GM19463 (cell line): ENCODE data around the gene CTNNA1.

ENCODE experiments used
- ATAC-seq: cut with Tn5 transposase; IDR thresholded peaks from one replicate; pipeline ENCODE4 v1.9.1; 2021; ENCODE audit warnings: mild to moderate bottlenecking, moderate library complexity; ENCODE audit not compliant: unreplicated experiment

The CTNNA1 gene

GRCh38 chr5:138944527-138945322 is 191.5 kb downstream of the CTNNA1 start:
- no peak for ATAC-seq

DNA sequence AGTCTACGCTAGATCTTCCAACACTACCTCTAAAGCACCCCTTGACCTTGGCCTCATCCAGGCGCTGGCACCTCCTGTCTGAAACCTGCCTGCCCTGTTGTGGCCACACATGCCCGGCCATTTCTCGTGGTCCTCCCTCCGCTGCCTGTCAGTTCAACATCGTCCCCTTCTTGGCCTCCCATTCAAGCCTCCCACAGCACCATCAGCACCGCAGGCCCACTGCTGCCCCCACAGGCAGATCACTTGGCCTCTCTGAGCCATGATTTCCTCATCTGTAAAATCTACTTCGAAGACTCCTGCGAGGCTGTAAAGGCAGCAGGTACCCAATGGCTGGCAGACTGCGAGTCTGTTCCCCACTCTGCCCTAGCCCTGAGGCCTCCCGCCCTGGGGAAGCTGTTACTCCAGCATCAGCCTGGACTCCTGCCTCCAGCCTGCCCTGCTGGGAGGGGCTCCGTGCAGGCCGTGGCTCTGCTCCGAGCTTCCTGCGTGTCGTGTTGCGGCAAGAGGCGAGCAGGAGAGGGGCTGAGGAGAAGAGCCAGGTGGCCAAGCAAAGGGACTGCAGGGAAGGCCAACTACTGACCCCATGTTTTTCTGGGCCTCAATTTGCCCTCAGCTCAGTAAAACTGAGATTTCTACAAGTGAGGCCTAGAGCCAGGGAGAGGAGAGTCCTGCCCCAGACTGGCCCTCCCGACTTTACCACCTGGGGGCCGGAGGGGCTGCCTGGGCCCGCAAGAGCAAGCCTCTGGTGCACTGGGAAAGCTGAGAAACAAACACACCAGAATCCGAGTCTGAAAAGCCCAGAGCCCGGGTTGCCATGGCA is 192.4 kb downstream of the CTNNA1 start:
- no peak for ATAC-seq

GRCh38 chr5:138946241-138946623 is 193.0 kb downstream of the CTNNA1 start:
- ATAC-seq, result no peak

- no peak for ATAC-seq
These were observed 193.8 kb downstream of the CTNNA1 start for GRCh38 chr5:138946831-138947560.

DNA sequence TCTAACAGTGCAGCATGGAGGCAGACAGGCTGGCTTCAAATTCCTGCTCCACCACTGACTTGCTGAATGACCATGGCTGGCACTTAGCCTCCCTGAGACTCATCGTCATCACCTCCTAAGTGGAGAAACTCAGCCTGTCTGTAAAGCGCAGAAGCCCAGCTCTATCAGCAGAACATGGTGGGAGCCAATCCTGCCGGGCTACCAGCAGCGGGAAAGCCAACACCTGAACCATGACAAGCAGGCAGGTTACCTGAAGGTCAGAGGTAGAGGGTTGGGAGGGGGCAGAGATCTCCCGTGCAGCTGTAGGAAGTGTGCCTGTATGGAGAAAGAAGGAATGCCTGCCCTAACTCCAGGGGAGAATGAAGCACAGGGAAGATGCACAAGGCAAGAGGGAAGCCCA is 194.6 kb downstream of the CTNNA1 start:
- no peak for ATAC-seq

DNA sequence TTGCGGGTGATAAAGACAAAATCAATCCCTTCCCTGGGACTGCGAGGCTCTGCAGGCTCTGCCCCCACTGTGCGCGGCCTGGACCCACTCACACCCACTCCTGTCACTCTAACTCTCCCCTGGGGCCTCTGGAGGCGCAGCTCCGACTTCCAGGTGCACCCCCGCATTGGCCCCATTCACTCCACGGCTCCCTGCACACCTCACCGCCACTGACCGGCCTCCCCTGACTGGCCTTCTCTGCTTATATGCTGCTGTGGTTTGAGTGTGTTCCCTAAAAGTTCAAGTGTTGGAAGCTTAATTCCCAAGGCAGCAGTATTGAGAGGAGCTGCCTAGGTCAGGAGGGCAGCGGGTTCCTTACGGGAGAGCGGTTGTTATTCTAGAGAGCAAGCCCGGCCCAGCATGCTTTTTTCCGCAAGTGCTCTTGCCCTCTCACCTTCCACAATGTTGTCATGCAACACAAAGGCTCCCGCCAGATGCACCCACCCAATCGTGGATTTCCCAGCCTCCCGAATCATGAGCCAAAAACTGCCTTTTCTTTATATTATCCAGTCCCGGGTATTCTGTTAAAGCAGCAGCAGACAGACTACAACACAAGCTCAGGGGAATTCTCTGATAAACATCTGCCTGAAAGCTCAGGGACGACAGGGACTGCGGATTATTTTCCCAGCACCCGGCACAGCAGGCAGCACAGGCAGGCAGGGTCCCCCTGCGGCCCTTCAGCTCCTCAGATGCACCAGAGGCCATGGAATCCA is 195.4 kb downstream of the CTNNA1 start:
- ATAC-seq, result no peak

- ATAC-seq, result no peak
These were observed 196.0 kb downstream of the CTNNA1 start for GRCh38 chr5:138949223-138949574.

GRCh38 chr5:138949988-138950387 is 196.8 kb downstream of the CTNNA1 start:
- no peak for ATAC-seq

GRCh38 chr5:138950421-138951031 is 197.3 kb downstream of the CTNNA1 start:
- ATAC-seq, result no peak

DNA sequence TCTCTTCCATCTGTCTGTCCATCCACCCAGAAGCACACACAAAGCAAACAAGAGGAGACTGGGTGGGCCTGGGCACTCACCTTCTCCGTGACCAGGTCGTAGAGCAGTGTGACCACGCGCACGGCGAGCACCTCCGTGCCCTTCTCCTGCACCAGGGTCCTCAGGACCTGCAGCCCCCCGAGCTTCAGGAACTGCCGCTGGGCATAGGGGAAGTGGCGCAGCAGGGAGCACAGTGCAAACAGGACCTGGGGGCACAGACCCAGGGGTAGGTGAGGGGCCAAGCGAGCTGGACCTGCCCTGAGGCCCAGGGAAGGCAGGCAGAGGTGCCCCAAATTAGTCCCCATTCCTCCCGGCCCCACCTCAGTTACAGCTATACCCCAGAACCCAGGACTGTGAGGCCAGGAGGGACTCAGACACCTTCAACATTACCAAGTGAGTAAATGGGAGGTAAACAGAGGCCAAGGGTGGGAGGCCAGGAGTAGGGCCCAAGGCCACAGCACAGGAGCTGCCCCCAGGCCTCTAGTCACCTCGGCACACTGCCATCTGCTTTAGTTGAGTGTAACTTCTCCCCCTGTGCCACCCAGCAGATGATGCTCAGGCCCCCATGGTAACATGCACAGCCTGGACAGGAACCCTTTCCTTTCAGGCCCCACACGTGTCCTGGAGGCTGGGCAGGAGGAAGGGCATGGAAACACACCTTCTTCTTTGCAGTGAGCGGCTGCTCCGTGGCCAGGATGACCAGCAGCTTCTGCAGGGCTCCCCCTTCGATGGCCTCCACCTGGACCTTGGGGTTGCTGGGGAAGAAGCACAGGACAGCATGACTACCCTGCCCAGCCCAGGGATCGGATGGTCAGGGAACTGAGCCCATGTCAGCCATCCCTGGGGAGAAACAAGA is 198.1 kb downstream of the CTNNA1 start:
- no peak for ATAC-seq

DNA sequence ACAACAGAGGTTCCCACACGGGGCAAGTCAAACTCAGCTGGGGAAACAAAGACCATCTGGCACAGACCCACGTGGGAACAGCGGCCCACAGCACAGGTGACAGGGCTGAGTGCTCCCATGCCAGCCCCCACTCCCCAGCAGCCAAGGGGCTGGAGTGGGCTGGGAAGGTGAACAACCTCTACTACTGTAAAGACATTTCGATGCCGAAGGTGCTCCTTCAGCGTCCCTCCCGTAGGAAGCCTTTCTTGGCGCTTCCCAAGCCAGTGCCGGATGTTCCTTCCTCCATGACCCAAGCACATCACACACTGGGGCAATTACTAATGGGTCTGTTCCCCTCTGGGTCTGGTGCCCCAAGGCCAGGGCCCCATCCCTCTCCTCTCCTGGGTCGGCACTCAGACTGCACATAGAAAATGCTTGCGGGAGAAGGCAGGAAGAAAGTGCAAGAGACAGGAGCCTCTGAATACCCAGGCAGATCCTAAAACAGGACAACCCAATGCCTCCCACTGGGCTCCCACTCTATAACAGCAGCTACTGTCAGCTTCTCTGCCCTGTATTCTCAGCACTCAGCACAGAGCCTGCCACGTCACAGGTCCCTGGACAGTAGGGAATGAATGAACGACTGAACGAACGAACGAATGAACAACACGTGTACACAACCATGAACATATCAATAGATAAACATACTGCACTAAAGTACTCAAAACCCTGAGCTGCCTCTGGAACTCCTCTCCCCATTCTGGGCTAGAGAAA is 198.9 kb downstream of the CTNNA1 start:
- no peak for ATAC-seq

- ATAC-seq, result no peak
These were observed 199.7 kb downstream of the CTNNA1 start for GRCh38 chr5:138952962-138953361.

DNA sequence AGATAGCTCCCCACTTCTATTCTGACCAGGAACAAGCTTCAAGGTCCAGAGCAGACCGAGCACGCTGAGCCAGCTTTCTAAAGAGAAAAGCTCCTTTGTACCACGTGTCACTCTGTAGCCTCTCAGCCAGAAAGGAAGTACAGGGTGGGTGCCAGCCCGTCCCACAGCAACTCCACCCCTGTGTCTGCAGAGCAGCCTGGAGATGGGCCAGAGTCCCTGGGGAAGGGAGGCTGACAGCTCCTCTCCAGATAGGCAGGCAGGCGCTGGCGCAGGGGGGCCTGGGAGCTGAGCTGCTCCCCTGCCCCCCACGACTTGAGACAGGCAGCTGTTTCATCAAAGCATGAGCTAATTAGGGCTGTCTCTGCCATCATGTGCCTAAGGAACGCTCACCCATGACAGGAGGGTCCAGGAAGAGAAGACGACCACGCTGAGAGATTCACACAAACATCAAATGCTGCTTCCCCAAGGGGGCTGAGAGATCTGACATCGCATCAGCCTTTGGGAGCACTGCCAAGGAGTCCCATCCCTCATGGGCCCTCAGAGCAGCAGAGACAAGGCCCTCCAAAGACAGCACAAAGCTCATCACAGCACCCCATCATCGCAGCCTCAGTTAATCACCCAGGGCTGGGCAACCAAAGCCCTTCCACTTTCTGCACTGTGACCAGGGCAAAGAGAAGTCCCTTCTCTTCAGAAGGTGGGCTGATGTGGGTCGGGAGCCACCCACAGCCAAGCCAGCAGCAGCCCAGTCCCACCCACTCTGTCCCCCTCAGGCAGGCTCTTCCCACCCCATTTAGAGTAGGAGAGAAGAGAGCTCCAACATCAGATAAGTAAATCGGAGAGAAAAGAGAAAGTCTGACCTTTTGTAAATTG is 200.4 kb downstream of the CTNNA1 start:
- no peak for ATAC-seq

DNA sequence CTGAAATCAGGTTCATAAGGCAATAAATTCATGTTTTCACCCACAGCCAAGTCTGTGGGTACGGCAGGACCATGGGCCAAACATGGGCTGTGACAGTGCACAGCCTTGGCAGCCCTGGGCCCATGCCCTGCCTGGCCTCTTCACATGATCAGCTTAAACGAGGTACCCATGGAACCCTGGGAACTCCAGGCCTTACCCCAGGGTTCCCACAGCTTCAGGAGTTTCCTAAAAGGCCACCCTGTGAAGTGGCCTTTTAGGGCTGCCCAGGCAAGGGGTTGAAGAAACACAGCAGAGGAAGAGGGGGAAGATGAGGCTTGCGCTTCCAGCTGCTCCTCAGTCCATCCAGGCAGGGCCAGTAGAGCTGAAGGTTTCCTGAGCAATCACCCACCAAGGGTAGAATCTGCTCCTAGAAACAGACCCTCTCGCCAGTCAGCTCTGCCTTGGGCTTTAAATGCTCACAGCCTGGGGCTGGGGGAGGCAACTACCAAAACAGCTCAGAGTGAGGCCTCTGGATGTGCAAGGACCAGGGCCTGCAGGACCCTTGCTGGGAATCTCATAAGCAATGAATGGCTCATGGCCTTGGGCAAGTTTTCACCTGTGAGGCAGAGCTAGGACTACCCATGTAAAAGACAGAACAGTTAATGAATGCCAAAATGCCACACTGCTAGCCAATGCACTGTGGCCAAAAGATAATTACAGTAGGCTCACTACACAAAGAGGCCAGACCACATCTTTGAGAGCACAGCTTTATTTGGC is 201.2 kb downstream of the CTNNA1 start:
- ATAC-seq, result no peak

GRCh38 chr5:138955013-138955660 is 201.9 kb downstream of the CTNNA1 start:
- no peak for ATAC-seq

GRCh38 chr5:138955671-138956295 is 202.6 kb downstream of the CTNNA1 start:
- no peak for ATAC-seq
